ENCODE data around the gene DBN1. TPM values are rescaled to one million over a fixed set of nuclear protein-coding genes. Genes with fewer than 3 reads are reported as not detected.

DBN1 gene
- total and polyA plus RNA-seq, 9 of the 15 experiments (the other 6 are each of a cell fraction or from before 2014, with no cell fraction given) = 0.25 to 87.2 (median 27.9) TPM

GRCh38 chr5:177496070-177496726, 22.8 kb upstream of the DBN1 start (continued):
- 0 out of 2 replicates have a peak, but pooled peaks have one; percentile 50 for TF ChIP-seq ZNF224 (CRISPR knock-in tag; IDR thresholded peaks at IDR 0.05)
- no peak for TF ChIP-seq NCOA1 (IDR thresholded peaks at IDR 0.05; ENCODE audit: low read depth)
- TF ChIP-seq KAT7 (CRISPR knock-in tag; IDR thresholded peaks at IDR 0.05; ENCODE audit: borderline replicate concordance) = peak; percentile 76; the same call in 1 of the 2 replicates
- no peak for TF ChIP-seq MYC (IDR thresholded peaks at IDR 0.05; ENCODE audit: low read depth, low read length)
- TF ChIP-seq MYC (CRISPR knock-in tag; IDR thresholded peaks at IDR 0.05; ENCODE audit: borderline replicate concordance, low read depth) = peak; percentile 32; the same call in 1 of the 2 replicates
- TF ChIP-seq MYBL2 (IDR thresholded peaks at IDR 0.05; ENCODE audit: low read depth) = no peak
- TF ChIP-seq MYBL2 (CRISPR knock-in tag; IDR thresholded peaks at IDR 0.05; ENCODE audit: borderline replicate concordance) = no peak
- no peak for TF ChIP-seq ATF7 (IDR thresholded peaks at IDR 0.05)
- TF ChIP-seq ZNF644 (tag; IDR thresholded peaks at IDR 0.05; ENCODE audit: low read depth) = no peak
- TF ChIP-seq ZNF395 (CRISPR knock-in tag; IDR thresholded peaks at IDR 0.05) = peak; percentile 6; the same call in 1 of the 2 replicates
- no peak for TF ChIP-seq NCOA2 (IDR thresholded peaks at IDR 0.05; ENCODE audit: partially characterized antibody in 2 of 2)
- no peak for TF ChIP-seq CREB1 (IDR thresholded peaks at IDR 0.05)
- TF ChIP-seq CREB1 (CRISPR knock-in tag; IDR thresholded peaks at IDR 0.05) = 0 out of 2 replicates have a peak, but pooled peaks have one; percentile 27
- no peak for TF ChIP-seq ZNF507 (tag; conservative IDR thresholded peaks at IDR 0.05)
- TF ChIP-seq NFE2L1 (tag; IDR thresholded peaks at IDR 0.05; ENCODE audit: borderline replicate concordance, low read depth) = no peak
- TF ChIP-seq ZFP1 (CRISPR knock-in tag; IDR thresholded peaks at IDR 0.05) = no peak
- no peak for TF ChIP-seq PKNOX1 (IDR thresholded peaks at IDR 0.05)
- no peak for TF ChIP-seq ZNF740 (CRISPR knock-in tag; IDR thresholded peaks at IDR 0.05)
- TF ChIP-seq ZNF740 (tag; IDR thresholded peaks at IDR 0.05) = no peak
- no peak for TF ChIP-seq ZNF253 (CRISPR knock-in tag; conservative IDR thresholded peaks at IDR 0.05)
- TF ChIP-seq NFIC (IDR thresholded peaks at IDR 0.05) = peak; percentile 82
- TF ChIP-seq NR2C2 (CRISPR knock-in tag; IDR thresholded peaks at IDR 0.05) = no peak
- TF ChIP-seq NR2C2 (tag; IDR thresholded peaks at IDR 0.05) = peak; percentile 32; the same call in 1 of the 2 replicates
- TF ChIP-seq ZNF785 (CRISPR knock-in tag; IDR thresholded peaks at IDR 0.05) = no peak
- TF ChIP-seq ZNF551 (CRISPR knock-in tag; IDR thresholded peaks at IDR 0.05) = no peak
- TF ChIP-seq ZBTB1 (CRISPR knock-in tag; IDR thresholded peaks at IDR 0.05; ENCODE audit: borderline replicate concordance, low read depth) = 0 out of 2 replicates have a peak, but pooled peaks have one; percentile 59
- TF ChIP-seq SRSF3 (IDR thresholded peaks at IDR 0.05; ENCODE audit: insufficient read depth, low read length) = 0 out of 2 replicates have a peak, but pooled peaks have one; percentile 84
- 0 out of 2 replicates have a peak, but pooled peaks have one; percentile 59 for TF ChIP-seq LCOR (CRISPR knock-in tag; IDR thresholded peaks at IDR 0.05)

Measured in K562 (cell line).